ENCODE measurements around the gene LILRA5. TPM values are rescaled to one million over a fixed set of nuclear protein-coding genes. Genes with fewer than 3 reads are reported as not detected.

Gene LILRA5
- total and polyA plus RNA-seq, 10 of the 15 experiments (the other 5 are each of a cell fraction or from before 2014, with no cell fraction given) = 0.05 to 1.2 (median 0.36) TPM; not detected in 4

DNA sequence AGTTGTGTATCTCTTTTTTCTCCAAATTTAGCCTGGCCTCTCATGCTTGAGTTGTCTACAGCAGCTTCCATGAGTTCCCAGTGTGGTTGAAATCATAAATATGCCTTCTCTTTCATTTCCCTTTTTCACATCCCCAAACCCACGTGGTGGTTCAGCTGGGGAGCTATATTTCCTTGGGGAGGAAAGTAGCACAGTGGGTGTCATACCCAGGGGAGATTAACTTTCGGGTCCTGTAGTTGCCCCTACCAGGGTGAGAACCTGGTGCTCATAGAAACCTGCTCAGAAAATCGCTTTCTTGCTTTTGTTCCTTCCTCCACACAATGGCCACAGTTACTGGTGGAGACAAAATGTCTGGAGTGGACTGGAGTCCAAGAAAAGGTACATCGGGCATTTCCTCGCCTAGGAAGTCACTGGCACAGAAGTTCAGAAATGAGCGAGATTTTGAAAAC lies 33.0 kb upstream of the LILRA5 start (continued):
- TF ChIP-seq FOXM1 (IDR thresholded peaks at IDR 0.05; ENCODE audit: low read depth, low read length) (peak; percentile 91; the same call in 1 of the 2 replicates), HDAC2 (IDR thresholded peaks at IDR 0.05) (no peak), ZNF24 (IDR thresholded peaks at IDR 0.05) (peak; percentile 58; the same call in 1 of the 2 replicates), RAD21 (IDR thresholded peaks at IDR 0.05; ENCODE audit: insufficient read depth, low read depth, low read length) (peak; percentile 2; the same call in 1 of the 2 replicates), CBX5 (IDR thresholded peaks at IDR 0.05; ENCODE audit: low read depth) (no peak), CEBPB (IDR thresholded peaks at IDR 0.05; ENCODE audit: borderline replicate concordance in 1 of 2, low read depth in 2 of 2, low read length in 2 of 2) (0 out of 4 replicates have a peak, but pooled peaks of 1 of the 2 experiments have one; percentile 42), KAT2A (conservative IDR thresholded peaks at IDR 0.05; ENCODE audit: control insufficient read depth, low read depth, low read length) (no peak), ASH2L (IDR thresholded peaks at IDR 0.05; ENCODE audit: borderline replicate concordance, low read depth) (no peak), MEF2B (IDR thresholded peaks at IDR 0.05; ENCODE audit: partially characterized antibody, poor library complexity, severe bottlenecking) (peak; percentile 99), TCF3 (IDR thresholded peaks at IDR 0.05; ENCODE audit: borderline replicate concordance, insufficient read depth, low read depth, low read length) (no peak), BHLHE40 (IDR thresholded peaks at IDR 0.05; ENCODE audit: borderline replicate concordance in 1 of 2, low read depth in 2 of 2, low read length in 1 of 2) (peak; percentile 66 to 67), GATAD2B (conservative IDR thresholded peaks at IDR 0.05; ENCODE audit: low read depth) (peak; percentile 99), CBFB (IDR thresholded peaks at IDR 0.05; ENCODE audit: low read depth) (peak; percentile 51; the same call in 1 of the 2 replicates), SRF (IDR thresholded peaks at IDR 0.05; ENCODE audit: low read depth in 2 of 2, low read length in 2 of 2) (0 out of 4 replicates have a peak, but pooled peaks of 1 of the 2 experiments have one; percentile 21), TBL1XR1 (IDR thresholded peaks at IDR 0.05; ENCODE audit: low read depth, low read length) (peak; percentile 74; the same call in 1 of the 2 replicates), CHD2 (IDR thresholded peaks at IDR 0.05; ENCODE audit: borderline replicate concordance, low read depth, low read length) (peak; percentile 60; the same call in 1 of the 2 replicates)
- TF ChIP-seq, protein P1, sequence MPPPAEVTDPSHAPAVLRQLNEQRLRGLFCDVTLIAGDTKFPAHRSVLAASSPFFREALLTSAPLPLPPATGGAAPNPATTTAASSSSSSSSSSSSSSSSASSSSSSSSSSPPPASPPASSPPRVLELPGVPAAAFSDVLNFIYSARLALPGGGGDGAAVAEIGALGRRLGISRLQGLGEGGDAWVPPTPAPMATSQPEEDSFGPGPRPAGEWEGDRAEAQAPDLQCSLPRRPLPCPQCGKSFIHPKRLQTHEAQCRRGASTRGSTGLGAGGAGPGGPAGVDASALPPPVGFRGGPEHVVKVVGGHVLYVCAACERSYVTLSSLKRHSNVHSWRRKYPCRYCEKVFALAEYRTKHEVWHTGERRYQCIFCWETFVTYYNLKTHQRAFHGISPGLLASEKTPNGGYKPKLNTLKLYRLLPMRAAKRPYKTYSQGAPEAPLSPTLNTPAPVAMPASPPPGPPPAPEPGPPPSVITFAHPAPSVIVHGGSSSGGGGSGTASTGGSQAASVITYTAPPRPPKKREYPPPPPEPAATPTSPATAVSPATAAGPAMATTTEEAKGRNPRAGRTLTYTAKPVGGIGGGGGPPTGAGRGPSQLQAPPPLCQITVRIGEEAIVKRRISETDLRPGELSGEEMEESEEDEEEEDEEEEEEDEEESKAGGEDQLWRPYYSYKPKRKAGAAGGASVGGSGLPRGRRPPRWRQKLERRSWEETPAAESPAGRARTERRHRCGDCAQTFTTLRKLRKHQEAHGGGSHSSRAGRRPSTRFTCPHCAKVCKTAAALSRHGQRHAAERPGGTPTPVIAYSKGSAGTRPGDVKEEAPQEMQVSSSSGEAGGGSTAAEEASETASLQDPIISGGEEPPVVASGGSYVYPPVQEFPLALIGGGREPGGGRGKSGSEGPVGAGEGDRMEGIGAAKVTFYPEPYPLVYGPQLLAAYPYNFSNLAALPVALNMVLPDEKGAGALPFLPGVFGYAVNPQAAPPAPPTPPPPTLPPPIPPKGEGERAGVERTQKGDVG (CRISPR knock-in tag; IDR thresholded peaks at IDR 0.05) = no peak
- TF ChIP-seq, protein P2, sequence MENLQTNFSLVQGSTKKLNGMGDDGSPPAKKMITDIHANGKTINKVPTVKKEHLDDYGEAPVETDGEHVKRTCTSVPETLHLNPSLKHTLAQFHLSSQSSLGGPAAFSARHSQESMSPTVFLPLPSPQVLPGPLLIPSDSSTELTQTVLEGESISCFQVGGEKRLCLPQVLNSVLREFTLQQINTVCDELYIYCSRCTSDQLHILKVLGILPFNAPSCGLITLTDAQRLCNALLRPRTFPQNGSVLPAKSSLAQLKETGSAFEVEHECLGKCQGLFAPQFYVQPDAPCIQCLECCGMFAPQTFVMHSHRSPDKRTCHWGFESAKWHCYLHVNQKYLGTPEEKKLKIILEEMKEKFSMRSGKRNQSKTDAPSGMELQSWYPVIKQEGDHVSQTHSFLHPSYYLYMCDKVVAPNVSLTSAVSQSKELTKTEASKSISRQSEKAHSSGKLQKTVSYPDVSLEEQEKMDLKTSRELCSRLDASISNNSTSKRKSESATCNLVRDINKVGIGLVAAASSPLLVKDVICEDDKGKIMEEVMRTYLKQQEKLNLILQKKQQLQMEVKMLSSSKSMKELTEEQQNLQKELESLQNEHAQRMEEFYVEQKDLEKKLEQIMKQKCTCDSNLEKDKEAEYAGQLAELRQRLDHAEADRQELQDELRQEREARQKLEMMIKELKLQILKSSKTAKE (IDR thresholded peaks at IDR 0.05; ENCODE audit: low read depth, poor library complexity, severe bottlenecking) = peak; percentile 61
- TF ChIP-seq, protein P3, sequence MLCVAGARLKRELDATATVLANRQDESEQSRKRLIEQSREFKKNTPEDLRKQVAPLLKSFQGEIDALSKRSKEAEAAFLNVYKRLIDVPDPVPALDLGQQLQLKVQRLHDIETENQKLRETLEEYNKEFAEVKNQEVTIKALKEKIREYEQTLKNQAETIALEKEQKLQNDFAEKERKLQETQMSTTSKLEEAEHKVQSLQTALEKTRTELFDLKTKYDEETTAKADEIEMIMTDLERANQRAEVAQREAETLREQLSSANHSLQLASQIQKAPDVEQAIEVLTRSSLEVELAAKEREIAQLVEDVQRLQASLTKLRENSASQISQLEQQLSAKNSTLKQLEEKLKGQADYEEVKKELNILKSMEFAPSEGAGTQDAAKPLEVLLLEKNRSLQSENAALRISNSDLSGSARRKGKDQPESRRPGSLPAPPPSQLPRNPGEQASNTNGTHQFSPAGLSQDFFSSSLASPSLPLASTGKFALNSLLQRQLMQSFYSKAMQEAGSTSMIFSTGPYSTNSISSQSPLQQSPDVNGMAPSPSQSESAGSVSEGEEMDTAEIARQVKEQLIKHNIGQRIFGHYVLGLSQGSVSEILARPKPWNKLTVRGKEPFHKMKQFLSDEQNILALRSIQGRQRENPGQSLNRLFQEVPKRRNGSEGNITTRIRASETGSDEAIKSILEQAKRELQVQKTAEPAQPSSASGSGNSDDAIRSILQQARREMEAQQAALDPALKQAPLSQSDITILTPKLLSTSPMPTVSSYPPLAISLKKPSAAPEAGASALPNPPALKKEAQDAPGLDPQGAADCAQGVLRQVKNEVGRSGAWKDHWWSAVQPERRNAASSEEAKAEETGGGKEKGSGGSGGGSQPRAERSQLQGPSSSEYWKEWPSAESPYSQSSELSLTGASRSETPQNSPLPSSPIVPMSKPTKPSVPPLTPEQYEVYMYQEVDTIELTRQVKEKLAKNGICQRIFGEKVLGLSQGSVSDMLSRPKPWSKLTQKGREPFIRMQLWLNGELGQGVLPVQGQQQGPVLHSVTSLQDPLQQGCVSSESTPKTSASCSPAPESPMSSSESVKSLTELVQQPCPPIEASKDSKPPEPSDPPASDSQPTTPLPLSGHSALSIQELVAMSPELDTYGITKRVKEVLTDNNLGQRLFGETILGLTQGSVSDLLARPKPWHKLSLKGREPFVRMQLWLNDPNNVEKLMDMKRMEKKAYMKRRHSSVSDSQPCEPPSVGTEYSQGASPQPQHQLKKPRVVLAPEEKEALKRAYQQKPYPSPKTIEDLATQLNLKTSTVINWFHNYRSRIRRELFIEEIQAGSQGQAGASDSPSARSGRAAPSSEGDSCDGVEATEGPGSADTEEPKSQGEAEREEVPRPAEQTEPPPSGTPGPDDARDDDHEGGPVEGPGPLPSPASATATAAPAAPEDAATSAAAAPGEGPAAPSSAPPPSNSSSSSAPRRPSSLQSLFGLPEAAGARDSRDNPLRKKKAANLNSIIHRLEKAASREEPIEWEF (IDR thresholded peaks at IDR 0.05; ENCODE audit: insufficient replicate concordance, low read depth, low read length) = peak; percentile 92
